HepG2 (cell line): Measurements from ENCODE around the gene SNU13. TPM values are rescaled to one million over a fixed set of nuclear protein-coding genes. Genes with fewer than 3 reads are reported as not detected.

Experiments used
- ATAC-seq: fragments of 200-7000 bp; cut with Tn5 transposase; 3 replicates; pipeline ENCODE4 v1.9.1; 2020; ENCODE audit warnings: mild to moderate bottlenecking, moderate library complexity
- BruUV-seq: library from RNA; stranded (reverse); fragments of 400-500 nt; replicated peaks from 2 replicates; lab custom pipeline; 2021; lab: Mats Ljungman, UMichigan
- CTCF ChIA-PET: fragments of 300-600 bp; formaldehyde crosslinking; extraction: SDS; loops from one replicate; lab custom pipeline; 2021; ENCODE audit warnings: low total read pairs, inconsistent platforms, low intra/inter-chr PET ratio; lab: Yijun Ruan, JAX
- POLR2A ChIA-PET: fragments of 350-600 bp; sonication (Branson Sonifier 250); formaldehyde crosslinking; loops from one replicate; lab custom pipeline; 2020; ENCODE audit warnings: antibody characterized with exemption, inconsistent platforms; lab: Yijun Ruan, JAX
- DNase-seq: peaks from one replicate; pipeline ENCODE4 v3.0.0-alpha.2; 2015; ENCODE audit warnings: low spot score
- FAIRE-seq: peaks from 3 replicates; lab custom pipeline; 2011; peaks lifted over from hg19 to GRCh38; lab: Jason Lieb, UNC
- H2AFZ ChIP-seq: one replicate; pipeline ENCODE4 v1.6.1; 2011; ENCODE audit warnings: low read length, inconsistent platforms
- H3K27ac ChIP-seq: fragments of 300-600 bp; 3 replicates; pipeline ENCODE4 v1.8.0; 2011; ENCODE audit warnings: mixed run types, mild to moderate bottlenecking, mixed read lengths, low read length, inconsistent platforms; ENCODE audit not compliant: insufficient read depth; ENCODE audit errors: extremely low read length
- H3K27me3 ChIP-seq, 2 experiments: fragments of 200-600 bp in 1 of 2; 2 replicates in 1 of 2; 3 replicates in 1 of 2; pipeline versions ENCODE4 v1.6.0 to v1.8.0; 2011; ENCODE audit warnings: low read length in 2 of 2, mild to moderate bottlenecking in 2 of 2, moderate library complexity in 2 of 2, inconsistent platforms in 1 of 2; ENCODE audit not compliant: insufficient read depth in 2 of 2, control insufficient read depth in 1 of 2
- H3K36me3 ChIP-seq, 2 experiments: fragments of 200-600 bp in 1 of 2; replicated peaks in 1 of 2; 2 replicates in 1 of 2; 3 replicates in 1 of 2; pipeline versions ENCODE4 v1.5.1 to v1.8.0; 2011; ENCODE audit warnings: low read length in 2 of 2, inconsistent platforms in 1 of 2; ENCODE audit not compliant: insufficient read depth in 2 of 2, control insufficient read depth in 1 of 2
- H3K4me1 ChIP-seq: 2 replicates; pipeline ENCODE4 v1.5.1; 2012; ENCODE audit warnings: low read length, inconsistent platforms; ENCODE audit not compliant: insufficient read depth
- H3K4me2 ChIP-seq: 2 replicates; pipeline ENCODE4 v1.6.0; 2011; ENCODE audit warnings: low read depth, low read length, inconsistent platforms
- H3K4me3 ChIP-seq, 3 experiments: fragments of 200-600 bp in 1 of 3; sonication (generic), shearing (Covaris generic) in 1 of 3; replicated peaks in 1 of 3; 2 replicates each; pipeline ENCODE4 v1.5.1; 2011 to 2016; ENCODE audit warnings: low read length in 3 of 3, inconsistent platforms in 2 of 3, low read depth in 2 of 3, mild to moderate bottlenecking in 2 of 3, control low read depth in 1 of 3, mixed read lengths in 1 of 3; ENCODE audit not compliant: insufficient read depth in 1 of 3
- H3K79me2 ChIP-seq: one replicate; pipeline ENCODE4 v1.6.1; 2011; ENCODE audit warnings: low read length, inconsistent platforms; ENCODE audit not compliant: insufficient read depth
- H3K9ac ChIP-seq: 2 replicates; pipeline ENCODE4 v1.6.0; 2011; ENCODE audit warnings: mild to moderate bottlenecking, low read depth, low read length, inconsistent platforms; ENCODE audit not compliant: insufficient read depth
- H3K9me3 ChIP-seq: 2 replicates; pipeline ENCODE4 v1.5.1; 2012; ENCODE audit warnings: mild to moderate bottlenecking, low read length
- H4K20me1 ChIP-seq: 2 replicates; pipeline ENCODE4 v1.6.0; 2011; ENCODE audit warnings: inconsistent platforms, mild to moderate bottlenecking, low read length, moderate library complexity; ENCODE audit not compliant: insufficient read depth
- CEBPB ChIP-seq: IDR thresholded peaks from 2 replicates; pipeline ENCODE4 v1.6.1; 2011; ENCODE audit warnings: low read depth, low read length, improper control_type of control experiment, borderline replicate concordance
- ELF1 ChIP-seq: sonication (generic); formaldehyde crosslinking; IDR thresholded peaks from 2 replicates; pipeline ENCODE4 v1.4.0; 2020; ENCODE audit warnings: missing genetic modification reagents
- HNF4A ChIP-seq: sonication (generic); formaldehyde crosslinking; IDR thresholded peaks from 2 replicates; pipeline ENCODE4 v1.4.0; 2020; ENCODE audit warnings: missing genetic modification reagents
- HOXA7 ChIP-seq: sonication (generic); formaldehyde crosslinking; IDR thresholded peaks from 2 replicates; pipeline ENCODE4 v1.8.1; 2022; ENCODE audit warnings: mild to moderate bottlenecking, missing genetic modification reagents, moderate library complexity
- NR2F1 ChIP-seq, 2 experiments: fragments of 450-650 bp in 1 of 2; formaldehyde crosslinking in 1 of 2; IDR thresholded peaks; 2 replicates each; pipeline versions ENCODE4 v1.5.0 to v1.6.1; 2016 to 2020; ENCODE audit warnings: mild to moderate bottlenecking in 1 of 2, missing compliant biosample characterization in 1 of 2, missing genetic modification reagents in 1 of 2, moderate library complexity in 1 of 2
- RFXANK ChIP-seq: IDR thresholded peaks from 2 replicates; pipeline ENCODE4 v1.6.1; 2016
- SAP130 ChIP-seq: IDR thresholded peaks from 2 replicates; pipeline ENCODE4 v1.6.1; 2016; ENCODE audit warnings: low read depth
- TEAD3 ChIP-seq: optimal IDR thresholded peaks from 2 replicates; pipeline ENCODE3; 2016; ENCODE audit warnings: borderline replicate concordance
- ZHX2 ChIP-seq, 2 experiments: sonication (generic) in 1 of 2; formaldehyde crosslinking in 1 of 2; IDR thresholded peaks; 2 replicates each; pipeline versions ENCODE4 v1.6.1 to v1.9.0; 2014 to 2022; ENCODE audit warnings: antibody characterized with exemption in 1 of 2, borderline replicate concordance in 1 of 2, inconsistent platforms in 1 of 2, low read depth in 1 of 2, missing genetic modification reagents in 1 of 2
- ZNF382 ChIP-seq: sonication (generic); formaldehyde crosslinking; IDR thresholded peaks from 2 replicates; pipeline ENCODE4 v1.5.0; 2020; ENCODE audit warnings: missing genetic modification reagents, mild to moderate bottlenecking, borderline replicate concordance
- ZNF766 ChIP-seq: sonication (generic); formaldehyde crosslinking; IDR thresholded peaks from 2 replicates; pipeline ENCODE4 v1.5.0; 2020; ENCODE audit warnings: missing genetic modification reagents, borderline replicate concordance
- WGBS: methylation state at CpG from one replicate; pipeline ENCODE4 v1.1.6; 2017; ENCODE audit warnings: low lambda C conversion rate; 5-methylcytosine and 5-hydroxymethylcytosine counted together
- in situ Hi-C: cut with HindIII; loops from 2 replicates; pipeline ENCODE4 v1.10.0; 2017; ENCODE audit warnings: low pct_unique_long_range_greater_than_20kb; ENCODE audit not compliant: extremely low pct_ligation_motif_present
- intact Hi-C: fragments of 100-400 bp; cut with micrococcal nuclease; formaldehyde crosslinking; loops from one replicate; pipeline ENCODE4 v1.10.0; 2022; ENCODE audit not compliant: unreplicated experiment
- polyA plus RNA-seq, 8 experiments: library from polyadenylated mRNA; depleted of rRNA in 3 of 8; stranded (reverse) in 7 of 8; unstranded in 1 of 8; fragments of >200 nt; fragmentation: Illumina TruSeq in 4 of 8; extraction: Trizol in 4 of 8; gene quantifications; 2 replicates each; pipeline versions ENCODE4 v1.2.1 to v1.2.3, GENCODE V29; 2011 to 2016; ENCODE audit warnings: low read depth in 4 of 8, missing spikeins in 1 of 8, mixed read lengths in 1 of 8; ENCODE audit not compliant: insufficient read depth in 1 of 8
- total RNA-seq, 5 experiments: library from RNA; depleted of rRNA; stranded (reverse); fragments of >200 nt; fragmentation: Illumina TruSeq; extraction: Trizol; gene quantifications; 2 replicates each; pipeline ENCODE4 v1.2.3, GENCODE V29; 2016; ENCODE audit warnings: low read depth in 1 of 5
- TF ChIP-seq, protein P1 (sequence below): sonication (generic); formaldehyde crosslinking; IDR thresholded peaks from 2 replicates; pipeline ENCODE4 v1.4.0; 2020; ENCODE audit warnings: mild to moderate bottlenecking, missing genetic modification reagents
- TF ChIP-seq, protein P2 (sequence below): sonication (generic); formaldehyde crosslinking; conservative IDR thresholded peaks from 2 replicates; pipeline ENCODE4 v1.4.0; 2020; ENCODE audit warnings: mild to moderate bottlenecking, missing genetic modification reagents, moderate library complexity

SNU13 gene
- total and polyA plus RNA-seq, 2 of the 13 experiments (the other 11 are each of a cell fraction or from before 2014, with no cell fraction given): 203 to 287 TPM

DNA sequence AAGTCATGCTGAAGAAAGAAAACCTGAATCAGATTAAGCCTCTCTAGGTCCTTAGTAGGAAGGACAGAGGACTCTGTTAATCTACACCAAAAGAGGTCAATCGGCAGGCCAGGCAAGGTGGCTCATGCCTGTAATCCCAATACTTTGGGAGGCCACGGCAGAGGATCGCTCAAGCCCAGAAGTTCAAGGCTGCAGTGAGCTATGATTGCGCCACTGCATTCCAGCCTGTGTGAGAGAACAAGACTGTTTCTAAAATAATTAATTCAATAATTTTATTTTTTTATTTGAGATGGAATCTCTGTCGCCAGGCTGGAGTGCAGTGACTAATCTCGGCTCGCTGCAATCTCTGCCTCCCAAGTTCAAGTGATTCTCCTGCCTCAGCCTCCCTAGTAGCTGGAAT lies 63.1 kb downstream of the SNU13 start:
- ChIA-PET CTCF (no interaction called here), POLR2A (interaction anchor here (1.1 kb wide), 1 partner anchor 41 kb away, joined by 3 read pairs; no protein-coding TSS in a partner anchor)
- Histone ChIP-seq H3K9me3 (no peaks in the 10 kb centered on the region), H2AFZ (no peak overlapping the region), H3K36me3 (peaks cover 9 to 48% of the 10 kb centered on the region in 2 experiments; a peak in 4 of 5 replicates), H3K4me3 (no peak overlapping the region), H3K79me2 (peaks cover 44% of the 10 kb centered on the region), H3K9ac (no peak overlapping the region), H3K27me3 (no peaks in the 10 kb centered on the region; a peak in 1 of 5 replicates), H3K4me1 (peaks cover 31% of the 10 kb centered on the region), H3K4me2 (0 out of 2 replicates have a peak overlapping the region, but pooled peaks have one; percentile 27), H3K27ac (peak overlapping the region; percentile 40), H4K20me1 (peaks cover 11% of the 10 kb centered on the region)
- ATAC-seq: no peak
- intact Hi-C loops (no loop called here), in situ Hi-C loops (no loop called here)
- BruUV-seq: no TSS peak
- FAIRE-seq: no peak
- 77% methylated on average over 7 of the region's 7 CpGs for WGBS
- DNase-seq: peak; percentile 10
- TF ChIP-seq HNF4A (CRISPR knock-in tag) (peak; percentile 32; the same call in 1 of the 2 replicates), SAP130 (0 out of 2 replicates have a peak, but pooled peaks have one; percentile 14), TEAD3 (CRISPR knock-in tag) (peak; percentile 48), HOXA7 (CRISPR knock-in tag) (no peak), CEBPB (peak; percentile 74), RFXANK (no peak), ELF1 (CRISPR knock-in tag) (no peak), ZHX2 (IDR thresholded peaks at IDR 0.05; ENCODE audit: low read depth) (no peak), ZHX2 (CRISPR knock-in tag; IDR thresholded peaks at IDR 0.05; ENCODE audit: borderline replicate concordance) (no peak), NR2F1 (CRISPR knock-in tag; IDR thresholded peaks at IDR 0.05) (peak in 1 of 2 experiments; percentile 23; a peak in 1 of 4 replicates), ZNF382 (no peak), ZNF766 (CRISPR knock-in tag) (no peak)
- TF ChIP-seq, protein P1, sequence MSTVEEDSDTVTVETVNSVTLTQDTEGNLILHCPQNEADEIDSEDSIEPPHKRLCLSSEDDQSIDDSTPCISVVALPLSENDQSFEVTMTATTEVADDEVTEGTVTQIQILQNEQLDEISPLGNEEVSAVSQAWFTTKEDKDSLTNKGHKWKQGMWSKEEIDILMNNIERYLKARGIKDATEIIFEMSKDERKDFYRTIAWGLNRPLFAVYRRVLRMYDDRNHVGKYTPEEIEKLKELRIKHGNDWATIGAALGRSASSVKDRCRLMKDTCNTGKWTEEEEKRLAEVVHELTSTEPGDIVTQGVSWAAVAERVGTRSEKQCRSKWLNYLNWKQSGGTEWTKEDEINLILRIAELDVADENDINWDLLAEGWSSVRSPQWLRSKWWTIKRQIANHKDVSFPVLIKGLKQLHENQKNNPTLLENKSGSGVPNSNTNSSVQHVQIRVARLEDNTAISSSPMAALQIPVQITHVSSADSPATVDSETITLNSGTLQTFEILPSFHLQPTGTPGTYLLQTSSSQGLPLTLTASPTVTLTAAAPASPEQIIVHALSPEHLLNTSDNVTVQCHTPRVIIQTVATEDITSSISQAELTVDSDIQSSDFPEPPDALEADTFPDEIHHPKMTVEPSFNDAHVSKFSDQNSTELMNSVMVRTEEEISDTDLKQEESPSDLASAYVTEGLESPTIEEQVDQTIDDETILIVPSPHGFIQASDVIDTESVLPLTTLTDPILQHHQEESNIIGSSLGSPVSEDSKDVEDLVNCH (CRISPR knock-in tag): no peak
- TF ChIP-seq, protein P2, sequence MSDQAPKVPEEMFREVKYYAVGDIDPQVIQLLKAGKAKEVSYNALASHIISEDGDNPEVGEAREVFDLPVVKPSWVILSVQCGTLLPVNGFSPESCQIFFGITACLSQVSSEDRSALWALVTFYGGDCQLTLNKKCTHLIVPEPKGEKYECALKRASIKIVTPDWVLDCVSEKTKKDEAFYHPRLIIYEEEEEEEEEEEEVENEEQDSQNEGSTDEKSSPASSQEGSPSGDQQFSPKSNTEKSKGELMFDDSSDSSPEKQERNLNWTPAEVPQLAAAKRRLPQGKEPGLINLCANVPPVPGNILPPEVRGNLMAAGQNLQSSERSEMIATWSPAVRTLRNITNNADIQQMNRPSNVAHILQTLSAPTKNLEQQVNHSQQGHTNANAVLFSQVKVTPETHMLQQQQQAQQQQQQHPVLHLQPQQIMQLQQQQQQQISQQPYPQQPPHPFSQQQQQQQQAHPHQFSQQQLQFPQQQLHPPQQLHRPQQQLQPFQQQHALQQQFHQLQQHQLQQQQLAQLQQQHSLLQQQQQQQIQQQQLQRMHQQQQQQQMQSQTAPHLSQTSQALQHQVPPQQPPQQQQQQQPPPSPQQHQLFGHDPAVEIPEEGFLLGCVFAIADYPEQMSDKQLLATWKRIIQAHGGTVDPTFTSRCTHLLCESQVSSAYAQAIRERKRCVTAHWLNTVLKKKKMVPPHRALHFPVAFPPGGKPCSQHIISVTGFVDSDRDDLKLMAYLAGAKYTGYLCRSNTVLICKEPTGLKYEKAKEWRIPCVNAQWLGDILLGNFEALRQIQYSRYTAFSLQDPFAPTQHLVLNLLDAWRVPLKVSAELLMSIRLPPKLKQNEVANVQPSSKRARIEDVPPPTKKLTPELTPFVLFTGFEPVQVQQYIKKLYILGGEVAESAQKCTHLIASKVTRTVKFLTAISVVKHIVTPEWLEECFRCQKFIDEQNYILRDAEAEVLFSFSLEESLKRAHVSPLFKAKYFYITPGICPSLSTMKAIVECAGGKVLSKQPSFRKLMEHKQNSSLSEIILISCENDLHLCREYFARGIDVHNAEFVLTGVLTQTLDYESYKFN (CRISPR knock-in tag): peak; percentile 40
